ENCODE results near the gene NECTIN2. TPM values are rescaled to one million over a fixed set of nuclear protein-coding genes. Genes with fewer than 3 reads are reported as not detected.
"Not testable (repeated sequence)": the region's sequence is repeated elsewhere in the genome, so short reads cannot be mapped to it uniquely, and the experiment has no call there.

NECTIN2 gene
- total RNA-seq, 1 donor from 2014 or later: 240 TPM

DNA sequence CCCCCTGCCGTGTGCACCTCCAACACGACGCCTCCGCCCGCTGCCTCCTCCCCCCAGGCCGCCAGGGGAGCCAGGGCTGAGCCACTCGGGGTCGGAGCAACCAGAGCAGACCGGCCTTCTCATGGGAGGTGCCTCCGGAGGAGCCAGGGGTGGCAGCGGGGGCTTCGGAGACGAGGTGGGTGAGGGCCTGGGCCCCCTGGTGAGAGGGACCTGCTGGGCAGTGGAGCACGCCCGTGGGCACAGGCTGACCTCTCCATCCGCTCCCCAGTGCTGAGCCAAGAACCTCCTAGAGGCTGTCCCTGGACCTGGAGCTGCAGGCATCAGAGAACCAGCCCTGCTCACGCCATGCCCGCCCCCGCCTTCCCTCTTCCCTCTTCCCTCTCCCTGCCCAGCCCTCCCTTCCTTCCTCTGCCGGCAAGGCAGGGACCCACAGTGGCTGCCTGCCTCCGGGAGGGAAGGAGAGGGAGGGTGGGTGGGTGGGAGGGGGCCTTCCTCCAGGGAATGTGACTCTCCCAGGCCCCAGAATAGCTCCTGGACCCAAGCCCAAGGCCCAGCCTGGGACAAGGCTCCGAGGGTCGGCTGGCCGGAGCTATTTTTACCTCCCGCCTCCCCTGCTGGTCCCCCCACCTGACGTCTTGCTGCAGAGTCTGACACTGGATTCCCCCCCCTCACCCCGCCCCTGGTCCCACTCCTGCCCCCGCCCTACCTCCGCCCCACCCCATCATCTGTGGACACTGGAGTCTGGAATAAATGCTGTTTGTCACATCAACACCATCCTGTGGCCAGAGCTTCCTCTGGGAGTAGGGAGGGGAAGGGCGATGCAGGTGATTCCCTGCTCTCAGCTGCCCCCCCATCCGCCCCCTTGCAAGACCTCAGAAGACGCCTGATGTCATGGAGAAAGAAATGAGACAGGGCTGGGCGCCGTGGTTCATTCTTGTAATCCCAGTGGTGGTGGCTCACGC is 25.2 kb upstream of the NECTIN2 start:
- no peak for DNase-seq (ENCODE audit: low read depth)
- Histone ChIP-seq H3K27me3 (ENCODE audit: control insufficient read depth, insufficient read depth, low read length) (no peaks in the 10 kb centered on the region), H3K4me3 (ENCODE audit: low read depth, low read length) (no peak overlapping the region), H3K36me3 (ENCODE audit: control insufficient read depth, insufficient read depth, low read length) (no peaks in the 10 kb centered on the region)
- TF ChIP-seq, protein P1, sequence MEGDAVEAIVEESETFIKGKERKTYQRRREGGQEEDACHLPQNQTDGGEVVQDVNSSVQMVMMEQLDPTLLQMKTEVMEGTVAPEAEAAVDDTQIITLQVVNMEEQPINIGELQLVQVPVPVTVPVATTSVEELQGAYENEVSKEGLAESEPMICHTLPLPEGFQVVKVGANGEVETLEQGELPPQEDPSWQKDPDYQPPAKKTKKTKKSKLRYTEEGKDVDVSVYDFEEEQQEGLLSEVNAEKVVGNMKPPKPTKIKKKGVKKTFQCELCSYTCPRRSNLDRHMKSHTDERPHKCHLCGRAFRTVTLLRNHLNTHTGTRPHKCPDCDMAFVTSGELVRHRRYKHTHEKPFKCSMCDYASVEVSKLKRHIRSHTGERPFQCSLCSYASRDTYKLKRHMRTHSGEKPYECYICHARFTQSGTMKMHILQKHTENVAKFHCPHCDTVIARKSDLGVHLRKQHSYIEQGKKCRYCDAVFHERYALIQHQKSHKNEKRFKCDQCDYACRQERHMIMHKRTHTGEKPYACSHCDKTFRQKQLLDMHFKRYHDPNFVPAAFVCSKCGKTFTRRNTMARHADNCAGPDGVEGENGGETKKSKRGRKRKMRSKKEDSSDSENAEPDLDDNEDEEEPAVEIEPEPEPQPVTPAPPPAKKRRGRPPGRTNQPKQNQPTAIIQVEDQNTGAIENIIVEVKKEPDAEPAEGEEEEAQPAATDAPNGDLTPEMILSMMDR (IDR thresholded peaks at IDR 0.05; ENCODE audit: insufficient read depth, low read length, poor library complexity, severe bottlenecking): no peak

DNA sequence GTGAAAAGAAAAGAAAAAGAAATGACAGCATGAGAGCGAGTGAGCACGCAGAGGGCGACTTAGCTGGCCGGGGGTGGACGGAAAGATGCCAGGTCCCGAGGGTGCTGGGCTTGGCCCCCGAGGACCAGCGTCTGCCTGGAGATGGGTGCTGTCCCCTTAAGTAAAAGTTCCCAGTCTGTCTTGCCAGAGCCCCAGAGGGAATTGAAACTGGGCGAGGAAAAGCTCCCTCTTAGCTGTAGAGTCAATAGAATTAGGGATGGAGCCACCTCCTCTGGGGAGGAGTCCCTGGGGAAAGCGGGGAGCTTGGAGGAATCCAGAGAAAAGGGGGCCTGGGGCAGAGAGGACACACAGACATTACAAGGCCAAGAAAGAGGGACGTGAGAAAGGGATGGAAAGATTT is 23.9 kb upstream of the NECTIN2 start:
- no peak for DNase-seq (ENCODE audit: low read depth)
- no peak overlapping the region for H3K4me3 ChIP-seq (ENCODE audit: low read depth, low read length)
- no peaks in the 10 kb centered on the region for H3K36me3 ChIP-seq (ENCODE audit: control insufficient read depth, insufficient read depth, low read length)
- TF ChIP-seq, protein P1 (IDR thresholded peaks at IDR 0.05; ENCODE audit: insufficient read depth, low read length, poor library complexity, severe bottlenecking): no peak
- H3K27me3 ChIP-seq (ENCODE audit: control insufficient read depth, insufficient read depth, low read length): peaks cover 2% of the 10 kb centered on the region

DNA sequence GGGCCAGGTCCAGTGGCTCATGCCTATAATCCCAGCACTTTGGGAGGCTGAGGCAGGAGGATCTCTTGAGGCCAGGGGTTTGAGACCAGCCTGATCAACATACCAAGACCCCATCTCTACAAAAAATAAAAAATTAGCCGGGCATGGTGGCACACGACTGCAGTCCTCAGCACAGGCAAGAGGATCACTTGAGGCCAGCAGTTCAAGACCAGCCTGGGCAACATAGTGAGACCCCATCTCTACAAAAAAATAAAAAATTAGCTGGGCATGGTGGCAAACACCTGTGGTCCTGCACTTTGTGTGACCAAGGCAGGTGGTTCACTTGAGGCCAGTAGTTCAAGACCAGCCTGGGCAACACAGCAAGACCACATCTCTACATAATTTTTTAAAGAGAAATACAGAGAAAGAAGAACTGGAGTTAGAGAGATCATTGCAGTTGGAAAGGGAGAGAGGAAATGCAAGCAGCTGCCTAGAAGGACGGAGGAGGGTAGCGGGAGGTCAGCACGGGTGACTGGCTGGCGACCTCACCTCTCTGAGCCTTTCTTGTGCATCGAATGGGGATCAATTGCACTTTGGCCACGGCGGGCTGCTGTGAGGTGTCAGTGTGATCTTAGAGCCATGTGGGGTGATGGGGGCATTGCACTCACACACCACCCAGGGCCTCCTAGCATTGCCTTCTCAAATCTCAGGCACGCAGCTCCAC is 23.3 kb upstream of the NECTIN2 start:
- Histone ChIP-seq H3K4me3 (ENCODE audit: low read depth, low read length) (no peak overlapping the region), H3K36me3 (ENCODE audit: control insufficient read depth, insufficient read depth, low read length) (no peaks in the 10 kb centered on the region), H3K27me3 (ENCODE audit: control insufficient read depth, insufficient read depth, low read length) (peaks cover 3% of the 10 kb centered on the region)
- TF ChIP-seq, protein P1 (IDR thresholded peaks at IDR 0.05; ENCODE audit: insufficient read depth, low read length, poor library complexity, severe bottlenecking): no peak
- no peak for DNase-seq (ENCODE audit: low read depth)

DNA sequence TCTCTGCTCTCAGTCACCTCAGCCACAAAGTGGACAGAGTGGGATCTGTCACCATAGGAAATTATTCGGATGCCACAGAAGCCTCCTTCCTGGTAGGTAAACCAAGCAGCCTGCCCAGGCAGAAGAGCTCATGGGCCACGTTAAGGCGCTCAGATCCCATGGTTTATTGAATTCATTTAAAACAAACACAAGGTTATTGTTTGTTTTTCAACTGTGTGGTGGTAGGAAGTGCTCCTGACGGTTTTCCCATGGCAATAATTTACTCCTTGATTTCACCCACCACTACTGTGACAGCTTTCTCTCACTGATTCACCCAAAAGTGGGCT is 22.8 kb upstream of the NECTIN2 start:
- TF ChIP-seq, protein P1 (IDR thresholded peaks at IDR 0.05; ENCODE audit: insufficient read depth, low read length, poor library complexity, severe bottlenecking): no peak
- Histone ChIP-seq H3K36me3 (ENCODE audit: control insufficient read depth, insufficient read depth, low read length) (no peaks in the 10 kb centered on the region), H3K4me3 (ENCODE audit: low read depth, low read length) (no peak overlapping the region), H3K27me3 (ENCODE audit: control insufficient read depth, insufficient read depth, low read length) (peaks cover 3% of the 10 kb centered on the region)
- no peak for DNase-seq (ENCODE audit: low read depth)

DNA sequence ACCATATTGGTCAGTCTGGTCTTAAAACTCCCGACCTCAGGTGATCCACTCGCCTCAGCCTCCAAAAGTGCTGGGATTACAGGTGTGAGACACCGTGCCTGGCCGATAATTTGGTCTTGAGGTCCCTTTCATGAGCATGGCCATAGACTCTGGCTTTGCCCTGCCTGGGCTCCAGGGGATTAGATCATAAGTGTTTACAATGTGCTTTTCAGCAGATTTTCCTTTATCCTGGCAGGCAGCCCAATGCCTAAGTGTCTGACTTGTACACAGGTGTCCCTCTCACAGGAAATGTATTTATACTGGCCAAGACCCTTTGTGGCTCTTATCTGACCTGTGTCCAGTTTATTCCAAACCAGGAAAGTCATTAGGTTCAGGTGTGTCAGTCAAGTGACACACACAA is 21.3 kb upstream of the NECTIN2 start:
- Histone ChIP-seq H3K36me3 (ENCODE audit: control insufficient read depth, insufficient read depth, low read length) (no peaks in the 10 kb centered on the region), H3K27me3 (ENCODE audit: control insufficient read depth, insufficient read depth, low read length) (peaks cover 3% of the 10 kb centered on the region), H3K4me3 (ENCODE audit: low read depth, low read length) (no peak overlapping the region)
- no peak for DNase-seq (ENCODE audit: low read depth)
- TF ChIP-seq, protein P1 (IDR thresholded peaks at IDR 0.05; ENCODE audit: insufficient read depth, low read length, poor library complexity, severe bottlenecking): no peak

DNA sequence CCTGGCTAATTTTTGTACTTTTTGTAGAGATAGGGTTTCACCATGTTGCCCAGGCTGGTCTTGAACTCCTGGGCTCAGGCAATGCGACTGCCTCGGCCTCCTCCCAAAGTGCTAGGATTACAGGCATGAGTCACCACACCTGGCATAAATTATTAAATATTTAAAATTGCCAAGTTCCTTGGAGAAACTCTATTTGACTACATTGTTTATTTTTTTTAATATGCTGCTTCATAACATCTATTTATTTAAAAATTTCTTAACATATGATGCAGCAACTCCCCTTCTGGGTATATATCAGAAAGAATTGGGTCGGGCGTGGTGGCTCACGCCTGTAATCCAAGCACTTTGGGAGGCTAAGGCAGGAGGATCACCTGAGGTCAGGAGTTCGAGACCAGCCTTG is 13.2 kb upstream of the NECTIN2 start:
- H3K4me3 ChIP-seq (ENCODE audit: low read depth, low read length); H3K27me3 ChIP-seq (ENCODE audit: control insufficient read depth, insufficient read depth, low read length); DNase-seq (ENCODE audit: low read depth); H3K36me3 ChIP-seq (ENCODE audit: control insufficient read depth, insufficient read depth, low read length): not testable (repeated sequence)

DNA sequence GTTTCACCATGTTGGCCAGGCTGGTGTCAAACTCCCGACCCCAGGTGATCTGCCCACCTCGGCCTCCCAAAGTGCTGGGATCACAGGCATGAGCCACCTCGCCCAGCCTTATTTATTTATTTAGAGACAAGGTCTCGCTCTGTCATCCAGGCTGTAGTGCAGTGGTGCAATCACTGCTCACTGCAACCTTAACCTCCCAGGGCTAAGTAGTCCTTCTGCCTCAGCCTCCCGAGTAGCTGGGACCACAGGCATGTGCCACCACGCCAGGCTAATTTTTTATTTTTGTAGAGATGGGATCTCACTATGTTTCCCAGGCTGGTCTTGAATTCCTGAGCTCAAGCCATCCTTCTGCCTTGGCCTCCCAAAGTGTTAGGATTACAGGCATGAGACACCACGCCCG is 11.7 kb upstream of the NECTIN2 start:
- not testable (repeated sequence) for H3K36me3 ChIP-seq (ENCODE audit: control insufficient read depth, insufficient read depth, low read length); H3K27me3 ChIP-seq (ENCODE audit: control insufficient read depth, insufficient read depth, low read length); DNase-seq (ENCODE audit: low read depth); H3K4me3 ChIP-seq (ENCODE audit: low read depth, low read length)

All from kidney epithelial cell (primary cell).